GM19023 (cell line): ENCODE data around the gene UST.
"Not testable (repeated sequence)": the region's sequence is repeated elsewhere in the genome, so short reads cannot be mapped to it uniquely, and the experiment has no call there.

Experiments
- ATAC-seq: cut with Tn5 transposase; IDR thresholded peaks from one replicate; pipeline ENCODE4 v1.9.1; 2021; ENCODE audit warnings: mild to moderate bottlenecking, moderate library complexity; ENCODE audit not compliant: unreplicated experiment

Gene UST

GRCh38 chr6:149103950-149104349 is 357.1 kb downstream of the UST start:
- ATAC-seq = not testable (repeated sequence)

GRCh38 chr6:149107520-149107919 is 360.7 kb downstream of the UST start:
- no peak for ATAC-seq

GRCh38 chr6:149108038-149108748 is 361.4 kb downstream of the UST start:
- no peak for ATAC-seq

- no peak for ATAC-seq
Observed at GRCh38 chr6:149108749-149109100, 361.9 kb downstream of the UST start.

- no peak for ATAC-seq
Observed at GRCh38 chr6:149109397-149110070, 362.7 kb downstream of the UST start.

GRCh38 chr6:149111556-149112115 is 364.8 kb downstream of the UST start:
- peak; percentile 36 for ATAC-seq

- peak; percentile 50 for ATAC-seq
Observed at GRCh38 chr6:149112976-149113375, 366.1 kb downstream of the UST start.

- no peak for ATAC-seq
Observed at GRCh38 chr6:149114167-149114566, 367.3 kb downstream of the UST start.

GRCh38 chr6:149118737-149119653 is 372.2 kb downstream of the UST start:
- ATAC-seq = no peak

- ATAC-seq = no peak
Observed at GRCh38 chr6:149122850-149123821, 376.3 kb downstream of the UST start.

GRCh38 chr6:149125309-149125708 is 378.5 kb downstream of the UST start:
- no peak for ATAC-seq
